Tibial artery (tissue), 4 donors: Measurements from ENCODE around the gene IRX6.

Source experiments
- DNase-seq, 2 donors: peaks; one replicate each; pipeline ENCODE4 v3.0.0-alpha.2; 2019
- H3K27ac ChIP-seq, 2 donors: fragments of 200-600 bp; sonication (generic) in 1 of 2; 1 replicate in 1 of 2; 2 replicates in 1 of 2; pipeline ENCODE4 v1.5.1; 2018 to 2019; ENCODE audit warnings: mild to moderate bottlenecking in 1 of 2
- H3K27me3 ChIP-seq, 2 donors: fragments of 200-600 bp; sonication (generic) in 1 of 2; one replicate each; pipeline versions ENCODE4 v1.5.1 to v1.6.0; 2016 to 2019
- H3K36me3 ChIP-seq, 3 donors: fragments of 200-600 bp; sonication (generic) in 2 of 3; one replicate each; pipeline ENCODE4 v1.5.1; 2016 to 2019; ENCODE audit warnings: mild to moderate bottlenecking in 2 of 3
- H3K4me1 ChIP-seq, 4 donors: fragments of 200-600 bp; sonication (generic) in 2 of 4; 1 replicate in 3 of 4; 2 replicates in 1 of 4; pipeline ENCODE4 v1.5.1; 2016 to 2019
- H3K4me3 ChIP-seq, 2 donors: fragments of 200-600 bp; sonication (generic) in 1 of 2; 1 replicate in 1 of 2; 2 replicates in 1 of 2; pipeline ENCODE4 v1.5.1; 2018 to 2019; ENCODE audit warnings: mild to moderate bottlenecking in 2 of 2
- H3K9me3 ChIP-seq, 3 donors: fragments of 200-600 bp; sonication (generic) in 1 of 3; one replicate each; pipeline ENCODE4 v1.5.1; 2016 to 2019
- intact Hi-C: fragments of 100-400 bp; cut with DNase I; formaldehyde crosslinking; loops from one replicate; pipeline ENCODE4 v1.15.0; 2023; ENCODE audit warnings: low total_unique reads
- TF ChIP-seq, protein P1 (sequence below), 2 experiments: fragments of 200-600 bp in 1 of 2; fragments of 450-650 bp in 1 of 2; IDR thresholded peaks; one replicate each; pipeline ENCODE4 v1.5.1; 2017 to 2019; ENCODE audit warnings: antibody characterized with exemption in 2 of 2, mild to moderate bottlenecking in 1 of 2, moderate library complexity in 1 of 2

The IRX6 gene

DNA sequence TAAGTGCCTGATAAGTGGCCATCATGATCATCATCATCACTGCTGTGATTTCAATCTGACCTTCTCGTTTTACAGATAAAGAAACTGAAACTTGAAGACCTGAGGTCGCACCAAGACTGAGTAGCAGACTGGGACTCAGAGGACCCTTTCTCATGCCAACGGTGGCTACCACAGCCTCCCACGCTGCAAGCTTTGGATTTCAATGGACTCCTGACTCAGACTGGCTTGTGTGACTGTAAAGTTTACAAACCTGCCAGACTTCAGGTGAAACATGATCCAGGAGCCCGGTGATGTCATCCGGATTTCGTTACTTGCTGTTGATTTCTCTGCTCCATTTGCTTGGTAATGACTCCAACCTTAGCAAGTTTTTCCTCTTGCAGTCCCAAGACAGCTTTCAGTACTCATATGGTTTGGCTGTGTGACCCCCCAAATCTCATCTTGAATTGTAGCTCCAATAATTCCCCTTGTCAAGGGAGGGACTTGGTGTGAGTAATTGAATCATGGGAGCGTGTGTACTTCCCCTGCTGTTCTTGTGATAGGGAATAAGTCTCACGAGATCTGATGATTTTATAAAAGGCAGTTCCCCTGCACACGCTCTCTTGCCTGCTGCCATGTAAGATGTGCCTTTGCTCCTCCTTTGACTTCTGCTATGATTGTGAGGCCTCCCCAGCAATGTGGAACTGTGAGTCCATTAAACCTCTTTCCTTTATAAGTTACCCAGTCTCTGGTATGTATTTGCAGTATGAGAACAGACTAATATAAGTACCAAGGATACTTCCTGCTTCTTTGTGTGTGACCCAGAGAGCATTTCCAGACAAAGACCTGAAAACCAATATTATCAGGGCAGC lies 26.7 kb upstream of the IRX6 start:
- H3K4me1 ChIP-seq, result no peaks in the 10 kb centered on the region
- peaks cover 0 to 2% of the 10 kb centered on the region in 2 donors for H3K27me3 ChIP-seq
- no peak overlapping the region for H3K27ac ChIP-seq
- H3K36me3 ChIP-seq, result no peaks in the 10 kb centered on the region
- H3K4me3 ChIP-seq, result no peak overlapping the region
- no peak for DNase-seq
- TF ChIP-seq, protein P1, sequence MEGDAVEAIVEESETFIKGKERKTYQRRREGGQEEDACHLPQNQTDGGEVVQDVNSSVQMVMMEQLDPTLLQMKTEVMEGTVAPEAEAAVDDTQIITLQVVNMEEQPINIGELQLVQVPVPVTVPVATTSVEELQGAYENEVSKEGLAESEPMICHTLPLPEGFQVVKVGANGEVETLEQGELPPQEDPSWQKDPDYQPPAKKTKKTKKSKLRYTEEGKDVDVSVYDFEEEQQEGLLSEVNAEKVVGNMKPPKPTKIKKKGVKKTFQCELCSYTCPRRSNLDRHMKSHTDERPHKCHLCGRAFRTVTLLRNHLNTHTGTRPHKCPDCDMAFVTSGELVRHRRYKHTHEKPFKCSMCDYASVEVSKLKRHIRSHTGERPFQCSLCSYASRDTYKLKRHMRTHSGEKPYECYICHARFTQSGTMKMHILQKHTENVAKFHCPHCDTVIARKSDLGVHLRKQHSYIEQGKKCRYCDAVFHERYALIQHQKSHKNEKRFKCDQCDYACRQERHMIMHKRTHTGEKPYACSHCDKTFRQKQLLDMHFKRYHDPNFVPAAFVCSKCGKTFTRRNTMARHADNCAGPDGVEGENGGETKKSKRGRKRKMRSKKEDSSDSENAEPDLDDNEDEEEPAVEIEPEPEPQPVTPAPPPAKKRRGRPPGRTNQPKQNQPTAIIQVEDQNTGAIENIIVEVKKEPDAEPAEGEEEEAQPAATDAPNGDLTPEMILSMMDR (IDR thresholded peaks at IDR 0.05), result no peak
- H3K9me3 ChIP-seq, result no peaks in the 10 kb centered on the region
- intact Hi-C loops, result no loop called here

GRCh38 chr16:55297910-55298479 lies 26.0 kb upstream of the IRX6 start:
- no peaks in the 10 kb centered on the region for H3K4me1 ChIP-seq
- DNase-seq, result no peak
- peaks cover 0 to 8% of the 10 kb centered on the region in 2 donors for H3K27me3 ChIP-seq
- no peak overlapping the region for H3K27ac ChIP-seq
- H3K36me3 ChIP-seq, result no peaks in the 10 kb centered on the region
- H3K4me3 ChIP-seq, result no peak overlapping the region
- TF ChIP-seq, protein P1 (IDR thresholded peaks at IDR 0.05), result no peak
- intact Hi-C loops, result no loop called here
- H3K9me3 ChIP-seq, result no peaks in the 10 kb centered on the region

DNA sequence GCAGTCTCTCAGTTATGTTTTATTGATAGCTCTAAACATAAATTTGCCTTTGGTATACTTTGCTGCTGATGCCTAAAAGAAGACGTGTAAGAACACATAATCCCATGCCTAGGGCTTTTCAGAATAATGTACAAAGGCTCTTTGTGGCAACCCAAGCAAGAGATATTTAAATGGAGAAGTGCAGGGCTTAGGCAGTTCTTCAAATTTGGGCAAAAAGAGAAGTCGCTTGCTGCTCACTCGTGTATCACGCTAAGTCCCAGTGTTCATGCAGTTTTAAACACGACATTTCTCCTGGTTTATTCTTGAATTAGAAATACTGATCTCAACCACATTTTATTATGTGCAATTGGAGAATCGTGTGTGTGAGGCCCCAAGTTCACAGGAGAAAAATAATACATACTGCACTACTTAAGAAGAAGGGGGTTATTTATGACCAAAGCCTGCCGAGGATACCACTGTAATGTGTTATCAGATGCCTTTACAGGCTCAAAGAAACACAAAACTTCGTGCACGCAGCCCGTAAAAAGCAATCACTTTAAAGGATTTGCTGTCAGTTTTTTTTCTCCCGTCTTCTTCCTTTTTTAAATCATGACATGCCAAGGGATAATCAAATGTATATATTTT lies 22.5 kb upstream of the IRX6 start:
- H3K4me1 ChIP-seq, result no peaks in the 10 kb centered on the region
- intact Hi-C loops, result no loop called here
- no peaks in the 10 kb centered on the region for H3K9me3 ChIP-seq
- H3K4me3 ChIP-seq, result no peak overlapping the region
- H3K27me3 ChIP-seq, result peaks cover 0 to 14% of the 10 kb centered on the region in 2 donors
- TF ChIP-seq, protein P1 (IDR thresholded peaks at IDR 0.05), result no peak
- no peaks in the 10 kb centered on the region for H3K36me3 ChIP-seq
- no peak for DNase-seq
- no peak overlapping the region for H3K27ac ChIP-seq

DNA sequence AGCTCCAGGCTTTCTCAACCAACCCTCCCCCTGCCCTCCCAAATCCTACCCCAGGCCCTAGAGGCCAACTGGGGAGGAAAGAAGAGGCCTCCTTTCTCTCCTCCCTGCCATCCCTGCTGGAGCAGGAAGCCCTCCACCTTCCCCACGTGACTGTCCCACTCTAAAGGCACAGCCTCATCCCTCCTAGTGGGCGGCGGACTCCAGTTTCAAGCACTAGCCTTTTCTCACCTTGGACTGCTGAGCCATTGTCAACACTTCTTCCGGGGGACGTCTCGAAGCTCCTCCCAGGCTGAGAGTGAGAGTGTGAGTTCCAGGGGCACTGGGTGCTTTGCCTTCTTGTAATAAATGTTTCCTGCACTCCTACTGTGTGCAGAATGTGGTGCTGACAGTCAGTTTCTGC lies 21.4 kb upstream of the IRX6 start:
- Histone ChIP-seq H3K4me1 (no peaks in the 10 kb centered on the region), H3K27me3 (peaks cover 0 to 14% of the 10 kb centered on the region in 2 donors), H3K9me3 (no peaks in the 10 kb centered on the region), H3K36me3 (no peaks in the 10 kb centered on the region), H3K27ac (no peak overlapping the region), H3K4me3 (no peak overlapping the region)
- DNase-seq, result no peak
- intact Hi-C loops, result no loop called here
- TF ChIP-seq, protein P1 (IDR thresholded peaks at IDR 0.05), result no peak

DNA sequence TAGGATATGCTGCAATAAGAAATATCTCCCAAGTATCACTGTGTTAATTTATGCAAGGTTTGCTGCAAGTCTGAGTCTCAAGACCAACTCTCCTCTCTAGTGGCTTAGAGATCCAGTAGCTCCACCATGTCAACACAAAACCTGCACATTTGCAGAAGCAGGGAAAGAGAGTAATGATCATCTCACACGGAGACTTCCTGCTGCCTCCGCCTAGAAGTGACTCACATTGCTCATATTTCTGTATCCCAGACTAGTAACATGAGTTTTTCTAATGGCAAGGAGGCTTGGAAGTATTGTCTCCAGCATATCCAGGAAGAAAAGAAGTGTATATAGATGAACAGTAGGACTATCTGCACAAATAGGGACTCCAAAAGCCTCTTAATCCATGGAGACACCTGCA lies 15.0 kb upstream of the IRX6 start:
- peaks cover 0 to 6% (median 0%) of the 10 kb centered on the region in 3 donors for H3K9me3 ChIP-seq
- no peaks in the 10 kb centered on the region for H3K4me1 ChIP-seq
- no peak overlapping the region for H3K4me3 ChIP-seq
- TF ChIP-seq, protein P1 (IDR thresholded peaks at IDR 0.05), result no peak
- intact Hi-C loops, result no loop called here
- no peaks in the 10 kb centered on the region for H3K36me3 ChIP-seq
- peaks cover 0 to 7% of the 10 kb centered on the region in 2 donors for H3K27me3 ChIP-seq
- DNase-seq, result no peak
- H3K27ac ChIP-seq, result no peak overlapping the region
